ENCODE data around the gene C14orf93.
"Not testable (repeated sequence)": the region's sequence is repeated elsewhere in the genome, so short reads cannot be mapped to it uniquely, and the experiment has no call there.

The C14orf93 gene

DNA sequence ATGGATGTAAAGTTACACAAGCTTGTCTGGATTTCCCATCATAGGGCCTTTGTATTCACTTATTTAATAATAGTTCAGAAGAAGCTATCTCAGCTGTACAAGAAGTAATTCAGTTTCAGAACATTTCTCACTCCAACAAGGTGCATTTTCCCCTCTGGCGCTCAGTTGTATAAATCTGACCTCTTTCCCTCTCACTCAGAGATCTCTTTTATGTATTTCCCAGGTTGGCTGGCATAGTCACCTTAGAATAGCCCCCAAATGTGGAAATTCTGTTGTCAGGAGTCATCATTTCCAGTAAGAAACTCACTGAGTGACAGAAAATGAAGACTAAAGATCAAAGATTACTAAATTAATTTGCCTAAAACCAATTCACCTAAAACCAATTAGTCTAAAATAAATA lies 38.8 kb downstream of the C14orf93 start:
- DNase-seq: no peak

DNA sequence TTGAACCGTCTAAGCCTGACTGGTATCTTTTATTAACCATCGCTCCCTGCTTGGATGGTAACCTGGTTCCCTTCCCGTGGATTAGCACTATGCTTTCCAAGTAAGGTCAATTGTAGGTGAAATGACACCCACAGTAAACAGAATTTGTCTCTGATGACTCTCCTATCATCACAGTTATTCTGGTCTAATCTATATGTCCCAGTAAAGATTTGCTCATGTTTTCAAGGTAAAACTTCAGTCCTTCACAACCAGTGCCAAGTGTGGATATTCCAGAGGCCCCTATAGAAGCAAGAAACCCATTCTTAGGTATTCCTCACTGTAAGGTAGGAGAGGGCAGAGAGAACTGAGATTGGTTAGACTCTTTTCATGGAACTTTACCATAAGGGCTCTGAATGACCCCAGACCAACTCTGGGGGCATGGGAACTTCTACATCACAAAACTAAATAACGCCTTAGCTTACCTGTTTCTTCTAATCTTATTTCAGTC lies 43.1 kb downstream of the C14orf93 start:
- no peak for DNase-seq

DNA sequence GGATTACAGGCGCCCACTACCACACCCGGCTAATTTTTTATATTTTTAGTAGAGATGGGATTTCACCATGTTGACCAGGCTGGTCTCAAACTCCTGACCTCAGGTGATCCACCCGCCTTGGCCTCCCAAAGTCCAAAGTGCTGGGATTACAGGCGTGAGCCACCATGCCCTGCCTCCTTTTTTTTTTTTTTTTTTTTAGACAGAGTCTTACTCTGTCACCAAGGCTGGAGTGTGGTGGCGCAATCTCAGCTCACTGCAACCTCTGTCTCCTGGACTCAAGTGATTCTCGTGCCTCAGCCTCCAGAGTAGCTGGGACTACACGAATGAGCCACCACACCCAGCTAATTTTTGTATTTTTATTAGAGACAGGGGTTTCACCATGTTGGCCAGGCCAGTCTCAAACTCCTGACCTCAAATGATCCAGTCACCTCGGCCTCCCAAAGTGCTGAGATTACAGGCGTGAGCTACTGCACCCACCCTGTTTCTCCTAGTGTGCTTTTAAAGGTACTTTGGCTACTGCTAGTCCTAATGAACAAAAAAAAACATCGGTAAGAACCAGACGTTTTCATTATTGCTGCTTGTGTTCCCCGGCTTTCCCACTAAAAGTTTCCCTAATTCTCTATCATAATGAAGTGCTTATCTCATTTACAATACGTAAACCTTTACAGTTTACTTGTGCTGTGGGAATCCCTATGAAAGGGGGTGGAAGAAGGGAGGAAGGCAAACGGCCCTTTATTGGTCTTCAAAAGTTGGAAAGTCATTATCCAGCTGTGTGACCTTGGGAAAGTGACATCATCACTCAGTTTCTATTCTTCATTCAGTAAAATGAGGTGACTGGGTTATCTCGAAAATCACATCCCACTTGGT lies 43.8 kb downstream of the C14orf93 start:
- DNase-seq: not testable (repeated sequence)

DNA sequence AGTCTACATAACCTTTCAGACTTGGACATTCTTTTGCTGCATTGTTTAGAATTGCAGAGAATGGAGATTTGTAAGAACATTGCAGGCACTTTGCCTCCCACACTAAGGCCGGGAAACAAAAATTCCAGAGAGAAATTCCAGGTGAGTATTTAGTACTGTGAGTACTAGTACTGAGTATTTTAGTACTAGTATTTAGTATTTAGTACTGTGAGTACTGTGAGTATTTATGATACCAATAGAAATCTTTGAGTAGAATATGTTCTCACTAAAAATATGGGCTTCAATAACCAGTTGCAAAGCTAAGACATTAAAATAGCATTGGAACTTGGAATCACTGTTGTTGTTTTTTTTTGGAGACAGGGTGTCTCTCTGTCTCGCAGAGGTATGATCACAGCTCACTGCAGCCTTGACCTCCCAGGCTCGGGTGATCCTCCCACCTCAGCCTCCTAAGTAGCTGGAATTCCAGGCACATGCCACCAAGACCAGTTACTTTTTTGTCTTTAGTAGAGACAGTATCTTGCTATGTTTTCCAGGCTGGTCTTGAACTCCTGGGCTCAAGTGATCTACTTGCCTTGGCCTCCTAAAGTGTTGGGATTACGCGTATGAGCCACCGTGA lies 47.8 kb downstream of the C14orf93 start:
- DNase-seq: no peak

DNA sequence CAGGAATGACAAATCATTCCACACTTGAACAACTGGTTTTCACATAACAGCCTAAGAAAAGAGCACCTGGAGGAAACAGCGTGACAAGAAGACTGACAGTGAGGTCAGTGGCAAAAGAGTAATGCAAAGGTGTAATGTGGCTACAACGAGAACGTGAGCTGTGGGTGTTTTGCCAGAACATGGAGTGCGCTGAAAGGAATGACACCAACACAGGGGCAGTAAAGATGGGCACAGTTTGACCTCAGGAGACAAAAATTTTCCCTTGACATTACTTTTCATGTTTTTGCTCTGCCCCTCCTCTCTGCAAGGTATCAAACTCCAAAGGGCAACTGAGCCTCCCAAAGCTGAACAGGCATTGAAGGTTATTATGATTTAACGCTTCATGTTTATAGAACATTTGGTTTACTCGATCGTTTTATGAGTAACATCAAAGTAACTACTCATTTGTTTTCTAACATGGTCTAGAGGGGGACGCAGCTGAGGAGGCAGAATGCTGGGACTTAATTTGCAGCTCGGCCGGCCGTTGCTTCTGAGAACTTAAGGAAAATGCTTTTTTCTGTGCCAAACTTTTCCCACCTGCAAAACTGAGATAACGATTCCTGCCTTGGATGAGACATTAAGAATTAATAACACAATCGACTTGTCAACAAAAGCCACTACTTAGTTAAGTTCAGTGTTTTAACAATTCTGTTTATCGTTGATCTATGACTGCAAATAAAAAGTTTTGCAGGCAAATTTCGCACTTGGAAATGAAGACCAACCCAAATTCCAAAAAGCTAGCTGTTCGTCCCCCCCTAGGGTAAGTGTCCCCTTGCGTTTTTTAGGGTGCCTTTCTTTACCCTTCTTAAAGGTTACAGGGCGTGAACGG lies 54.0 kb downstream of the C14orf93 start:
- no peak for DNase-seq

DNA sequence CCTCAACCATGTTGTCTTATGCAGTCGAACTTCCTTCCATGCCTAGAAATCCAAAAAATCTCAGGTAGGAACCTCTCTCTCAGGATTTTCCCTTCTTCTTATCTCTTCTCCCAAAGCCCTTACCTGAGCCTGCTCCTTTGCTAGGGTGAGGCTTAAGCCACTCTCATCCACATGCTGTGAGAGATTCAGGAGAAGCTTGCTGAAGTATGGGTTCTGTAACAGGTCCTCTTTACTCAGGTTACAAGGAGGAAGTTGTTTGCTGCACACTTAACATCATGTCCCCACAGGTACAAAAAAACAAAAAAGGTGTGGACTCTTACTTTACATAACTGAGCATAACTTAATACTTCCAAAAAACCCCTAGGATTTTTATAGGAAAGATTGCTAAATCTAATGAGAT lies 57.5 kb downstream of the C14orf93 start:
- no peak for DNase-seq

DNA sequence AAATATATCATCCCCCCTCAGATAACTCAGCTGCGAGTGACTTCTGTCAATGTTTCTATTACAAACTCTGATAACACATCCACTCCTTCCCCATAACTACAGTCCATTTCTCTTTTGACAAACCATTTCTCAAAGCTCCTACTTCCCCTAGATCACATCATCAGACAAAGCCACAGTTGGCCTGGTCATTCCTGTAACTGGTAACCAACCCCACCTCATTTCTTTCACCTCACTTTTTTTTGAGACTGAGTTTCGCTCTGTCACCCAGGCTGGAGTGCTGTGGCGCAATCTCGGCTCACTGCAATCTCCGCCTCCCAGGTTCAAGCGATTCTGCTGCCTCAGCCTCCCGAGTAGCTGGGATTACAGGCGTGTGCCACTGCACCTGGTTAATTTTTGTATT lies 58.1 kb downstream of the C14orf93 start:
- not testable (repeated sequence) for DNase-seq

DNA sequence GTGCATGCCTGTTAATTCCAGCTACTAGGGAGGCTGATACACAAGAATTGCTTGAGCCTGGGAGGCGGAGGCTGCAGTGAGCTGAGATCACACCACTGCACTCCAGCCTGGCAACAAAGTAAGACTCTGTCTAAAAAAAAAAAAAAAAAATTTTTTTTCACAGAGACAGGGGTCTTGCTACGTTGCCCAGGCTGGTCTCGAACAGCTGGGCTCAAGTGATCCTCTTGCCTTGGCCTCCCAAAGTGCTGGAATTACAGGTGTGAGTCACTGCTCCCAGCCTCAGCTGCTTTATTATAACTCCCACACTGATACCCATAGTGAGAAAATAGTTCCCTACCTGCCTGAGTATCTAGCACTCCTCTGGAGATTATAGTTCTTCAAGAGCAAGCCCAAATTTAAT lies 64.3 kb downstream of the C14orf93 start:
- DNase-seq: no peak

DNA sequence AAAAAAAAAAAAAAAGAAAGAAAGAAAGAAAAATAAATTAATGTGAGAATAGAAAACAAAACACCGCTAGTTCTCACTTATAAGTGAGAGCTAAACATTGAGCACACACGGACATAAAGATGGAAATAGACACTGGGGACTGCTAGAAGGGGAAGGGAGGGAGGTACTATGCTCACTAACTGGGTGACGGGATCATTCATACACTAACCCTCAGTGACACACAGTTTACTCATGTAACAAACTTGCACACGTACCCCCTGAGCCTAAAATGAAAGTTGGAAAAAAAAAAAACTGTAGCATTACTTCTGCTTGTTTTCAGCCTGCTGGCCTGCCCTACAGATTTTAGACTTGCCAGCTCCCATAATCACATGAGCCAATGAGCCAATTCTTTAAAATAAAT lies 70.3 kb downstream of the C14orf93 start:
- no peak for DNase-seq
